HG03571 (cell line): ENCODE results near the gene MFAP4.

Source experiments
- ATAC-seq: cut with Tn5 transposase; IDR thresholded peaks from one replicate; pipeline ENCODE4 v1.9.1; 2021; ENCODE audit not compliant: unreplicated experiment

Gene MFAP4

GRCh38 chr17:19386974-19387920, at the start of gene MFAP4:
TSS of gene MFAP4 (minus strand) at chr17:19387190. CDS start at chr17:19387155, 35 bp downstream.
- ATAC-seq = no peak

- no peak for ATAC-seq
These were observed 46.8 kb upstream of the MFAP4 start for GRCh38 chr17:19433727-19434340.

- ATAC-seq = no peak
These were observed 46.3 kb upstream of the MFAP4 start for GRCh38 chr17:19433255-19433654.

- ATAC-seq = no peak
These were observed 44.7 kb upstream of the MFAP4 start for GRCh38 chr17:19431691-19432090.

GRCh38 chr17:19426631-19427030, 39.6 kb upstream of the MFAP4 start:
- no peak for ATAC-seq

DNA sequence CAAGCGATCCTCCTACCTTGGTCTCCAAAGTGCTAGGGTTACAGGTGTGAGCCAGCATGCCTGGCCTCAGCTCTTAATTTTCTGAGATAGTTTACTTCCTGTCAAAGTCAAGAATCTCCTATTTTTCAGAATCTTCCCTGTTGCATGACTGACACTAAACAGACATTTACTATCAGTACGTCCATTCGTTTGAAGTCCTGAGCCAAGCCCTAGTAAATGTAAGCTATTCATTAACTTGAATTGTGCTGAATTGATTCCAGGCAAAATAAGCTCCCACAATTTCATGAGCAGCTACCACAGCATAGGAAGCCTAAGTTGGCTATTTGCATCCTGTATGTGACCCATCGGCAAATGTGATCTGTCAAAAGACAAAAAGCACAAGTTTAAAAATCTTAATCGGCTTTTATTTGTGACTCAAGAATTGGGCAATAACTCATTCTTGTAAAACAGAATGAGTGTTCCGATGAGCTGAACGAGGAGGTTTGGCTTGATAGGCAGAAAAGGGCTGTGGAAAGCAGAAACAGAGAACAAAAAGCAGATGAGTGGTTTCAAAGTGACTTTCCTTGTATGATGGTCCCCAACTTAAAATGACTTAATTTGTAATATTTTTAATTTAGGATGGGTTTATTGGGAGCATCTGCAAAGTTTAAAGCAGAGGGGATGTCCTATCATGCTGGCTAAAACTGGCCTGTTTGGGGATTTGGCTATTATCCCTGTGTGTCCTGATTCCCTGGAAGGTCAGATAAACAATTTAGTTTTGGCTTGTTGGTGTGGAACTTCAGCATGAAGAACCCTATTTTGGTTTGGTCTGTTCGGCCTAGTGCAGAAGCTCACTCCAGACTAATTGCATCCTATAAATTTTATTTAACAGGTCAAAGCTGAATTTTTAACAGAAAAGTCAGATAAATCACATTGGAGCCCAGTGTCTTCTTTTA, 38.2 kb upstream of the MFAP4 start:
- no peak for ATAC-seq

- no peak for ATAC-seq
These were observed 34.9 kb upstream of the MFAP4 start for GRCh38 chr17:19421926-19422325.

GRCh38 chr17:19421219-19421618, 34.2 kb upstream of the MFAP4 start:
- ATAC-seq = no peak

GRCh38 chr17:19418251-19418992, 31.4 kb upstream of the MFAP4 start:
- ATAC-seq = no peak

GRCh38 chr17:19417611-19418010, 30.6 kb upstream of the MFAP4 start:
- ATAC-seq = no peak

DNA sequence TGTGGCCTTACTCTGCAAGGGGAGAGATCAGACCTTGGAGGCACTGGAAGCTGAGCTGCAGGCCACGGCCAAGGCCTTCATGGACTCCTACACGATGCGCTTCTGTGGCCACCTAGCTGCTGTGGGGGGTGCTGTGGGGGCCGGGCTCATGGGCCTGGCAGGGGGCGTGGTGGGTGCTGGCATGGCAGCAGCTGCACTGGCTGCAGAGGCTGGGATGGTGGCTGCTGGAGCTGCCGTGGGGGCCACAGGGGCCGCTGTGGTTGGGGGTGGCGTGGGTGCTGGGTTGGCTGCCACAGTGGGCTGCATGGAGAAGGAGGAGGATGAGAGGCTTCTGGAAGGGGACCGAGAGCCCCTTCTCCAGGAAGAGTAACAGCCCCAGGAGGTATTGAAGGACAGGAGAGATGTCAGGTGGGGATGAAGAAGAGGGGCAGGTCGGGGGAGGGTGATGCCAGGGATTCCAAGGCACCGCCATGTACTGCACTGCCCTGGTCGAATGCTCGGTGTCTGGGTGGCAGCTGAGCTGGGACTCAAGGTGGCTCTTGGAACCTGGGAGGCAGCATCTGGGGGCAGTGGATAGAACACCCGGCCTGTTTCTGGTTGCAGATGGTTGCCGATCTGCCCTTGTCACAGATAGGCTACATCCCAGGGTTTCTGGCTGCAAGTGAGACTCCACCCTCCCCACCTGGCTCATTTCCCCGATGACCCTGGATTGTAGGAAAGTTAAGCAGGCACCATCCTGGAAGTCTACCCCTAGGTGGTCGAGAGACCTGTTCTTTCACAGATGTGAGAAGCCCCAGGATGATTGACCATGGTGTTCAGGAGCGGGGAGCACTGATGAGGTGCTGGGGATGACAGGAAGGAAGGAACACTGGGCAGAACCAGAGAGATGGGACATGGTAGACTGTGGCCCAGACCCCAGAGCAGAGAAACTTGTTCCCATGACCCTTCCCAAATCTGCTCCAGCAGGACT, 29.1 kb upstream of the MFAP4 start:
- no peak for ATAC-seq

DNA sequence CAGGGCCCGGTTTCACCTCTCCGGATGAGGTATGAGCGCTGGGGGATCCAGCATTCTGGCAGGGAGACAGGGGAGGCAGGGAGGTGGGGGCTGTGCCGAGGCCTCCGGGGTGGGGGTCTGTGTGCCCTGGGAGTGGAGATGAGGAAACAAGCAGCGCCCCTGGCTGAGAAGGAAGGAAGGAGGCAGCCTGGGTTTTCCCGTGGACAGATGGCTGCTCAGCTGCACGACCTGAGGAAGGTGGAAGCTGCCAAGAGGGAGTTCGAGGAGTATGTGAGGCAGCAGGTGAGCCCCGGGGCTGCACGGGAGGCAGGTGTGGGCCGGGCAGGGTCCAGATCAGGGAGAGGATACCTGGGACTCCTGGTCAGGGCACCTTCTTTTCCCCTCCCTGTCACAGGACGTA, 28.3 kb upstream of the MFAP4 start:
- ATAC-seq = no peak

- no peak for ATAC-seq
These were observed 27.6 kb upstream of the MFAP4 start for GRCh38 chr17:19414396-19415280.

DNA sequence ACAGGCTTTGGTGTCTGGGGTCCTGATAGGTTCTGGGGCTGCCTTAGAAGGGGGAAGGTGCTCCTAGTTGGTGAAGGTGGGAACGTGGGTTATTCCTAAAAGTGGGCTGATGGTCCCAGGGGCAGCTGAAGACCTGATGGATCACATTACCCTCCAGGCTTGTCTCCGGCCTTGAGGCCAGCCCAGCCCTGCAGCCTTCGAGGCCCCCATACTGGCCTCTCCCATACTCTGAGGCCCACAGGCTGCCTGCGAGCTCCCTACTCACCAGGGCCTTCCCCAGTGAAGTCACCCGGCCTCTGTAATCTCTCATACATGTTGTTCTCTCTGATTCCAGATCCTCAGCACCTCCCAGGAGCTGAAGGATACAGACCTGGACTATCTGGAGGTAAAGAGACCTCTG, 26.8 kb upstream of the MFAP4 start:
- ATAC-seq = no peak

GRCh38 chr17:19412984-19413383, 26.0 kb upstream of the MFAP4 start:
- ATAC-seq = no peak

DNA sequence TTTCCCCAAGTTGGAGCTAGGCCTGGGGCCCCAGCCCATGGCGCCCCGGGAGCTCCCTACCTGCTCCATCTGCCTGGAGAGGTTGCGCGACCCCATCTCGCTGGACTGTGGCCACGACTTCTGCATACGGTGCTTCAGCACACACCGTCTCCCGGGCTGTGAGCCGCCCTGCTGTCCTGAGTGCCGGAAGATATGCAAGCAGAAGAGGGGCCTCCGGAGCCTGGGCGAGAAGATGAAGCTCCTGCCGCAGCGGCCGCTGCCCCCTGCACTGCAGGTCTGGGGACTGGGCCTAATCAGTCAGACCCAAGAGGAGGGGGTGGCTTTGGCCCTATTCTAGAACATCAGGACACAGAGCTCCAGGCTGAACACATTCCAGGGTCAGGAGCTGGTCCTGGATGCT, 25.5 kb upstream of the MFAP4 start:
- ATAC-seq = no peak

DNA sequence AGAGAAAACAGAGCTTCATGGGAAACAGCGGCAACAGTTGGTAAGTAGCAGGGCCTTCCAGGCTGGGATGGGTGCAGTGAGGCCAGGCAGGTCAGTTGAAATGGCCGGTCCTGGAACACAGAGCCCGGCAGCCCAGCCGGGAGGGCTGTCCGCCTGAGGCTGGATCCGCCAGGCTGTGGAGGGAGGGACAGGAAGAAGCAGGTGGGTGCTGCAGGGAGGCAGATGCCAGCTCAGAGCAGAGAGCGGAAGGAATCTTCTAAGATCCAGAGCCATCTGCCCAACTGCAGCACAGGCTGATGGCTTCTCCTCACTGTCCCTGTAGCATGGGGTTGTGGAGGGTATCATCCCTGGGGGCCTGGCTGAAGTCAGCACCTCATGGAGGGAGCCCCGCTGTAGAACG, 24.6 kb upstream of the MFAP4 start:
- no peak for ATAC-seq

GRCh38 chr17:19410875-19411620, 24.1 kb upstream of the MFAP4 start, which contains the start of gene RNF112:
TSS of gene RNF112 (plus strand) at chr17:19411232. CDS start at chr17:19411409, 177 bp downstream.
- no peak for ATAC-seq
